ENCODE data around the gene CIZ1.
"Not testable (repeated sequence)": the region's sequence is repeated elsewhere in the genome, so short reads cannot be mapped to it uniquely, and the experiment has no call there.

Gene CIZ1

DNA sequence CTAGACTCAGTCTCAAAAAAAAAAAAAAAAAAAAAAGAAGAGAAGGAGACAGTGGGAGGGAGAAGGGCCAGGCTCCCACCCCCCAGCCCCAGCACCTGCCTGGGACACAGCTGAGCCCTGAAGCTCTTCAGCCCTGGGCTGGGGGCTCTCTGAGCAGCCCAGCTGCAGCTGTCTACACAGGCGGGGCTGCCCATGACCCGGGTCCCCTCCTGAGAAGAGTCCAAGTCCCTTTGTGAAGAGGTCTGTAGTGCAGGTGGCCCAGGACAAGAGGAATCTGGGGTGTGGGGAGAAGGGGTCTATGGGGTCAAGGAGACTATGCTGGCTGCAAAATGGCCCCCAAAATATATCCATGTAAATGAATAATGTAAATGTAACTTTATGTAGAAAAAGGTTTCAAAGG lies 48.8 kb downstream of the CIZ1 start:
- no peak for DNase-seq

DNA sequence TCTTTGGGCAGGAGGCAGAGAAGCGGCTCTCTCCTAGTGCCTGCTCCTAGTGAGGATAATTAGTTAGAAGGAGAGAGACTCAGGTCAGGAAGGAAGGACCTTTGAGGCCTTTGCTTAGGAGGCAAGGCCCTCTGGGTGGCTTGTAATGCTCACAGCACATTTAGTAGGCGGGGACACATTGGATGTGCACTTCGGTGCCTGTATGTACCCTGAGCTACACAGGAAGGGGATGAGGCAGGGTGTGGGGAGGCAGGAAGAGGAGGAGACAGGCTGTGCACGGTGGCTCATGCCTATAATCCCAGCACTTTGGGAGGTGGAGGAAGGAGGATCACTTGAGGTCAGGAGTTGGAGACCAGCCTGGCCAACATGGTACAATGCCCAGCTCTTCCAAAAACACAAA lies 49.3 kb downstream of the CIZ1 start:
- no peak for DNase-seq

DNA sequence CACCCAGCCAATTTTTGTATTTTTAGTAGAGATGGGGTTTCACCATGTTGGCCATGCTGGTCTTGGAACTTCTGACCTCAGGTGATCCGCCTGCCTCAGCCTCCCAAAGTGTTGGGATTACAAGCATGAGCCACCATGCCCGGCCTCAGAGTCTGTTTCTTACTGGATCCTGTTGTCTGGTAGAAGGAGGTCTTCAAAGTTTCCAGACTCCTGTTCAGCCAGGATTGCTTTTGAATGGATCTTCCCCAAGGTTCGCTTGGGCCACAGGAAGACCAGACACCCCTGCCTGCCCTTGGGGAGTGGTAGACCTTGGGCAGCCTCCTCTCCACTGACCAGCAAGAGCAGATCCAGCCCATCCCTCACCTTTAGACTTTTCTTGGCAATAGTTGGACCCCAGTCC lies 49.8 kb downstream of the CIZ1 start:
- no peak for DNase-seq

DNA sequence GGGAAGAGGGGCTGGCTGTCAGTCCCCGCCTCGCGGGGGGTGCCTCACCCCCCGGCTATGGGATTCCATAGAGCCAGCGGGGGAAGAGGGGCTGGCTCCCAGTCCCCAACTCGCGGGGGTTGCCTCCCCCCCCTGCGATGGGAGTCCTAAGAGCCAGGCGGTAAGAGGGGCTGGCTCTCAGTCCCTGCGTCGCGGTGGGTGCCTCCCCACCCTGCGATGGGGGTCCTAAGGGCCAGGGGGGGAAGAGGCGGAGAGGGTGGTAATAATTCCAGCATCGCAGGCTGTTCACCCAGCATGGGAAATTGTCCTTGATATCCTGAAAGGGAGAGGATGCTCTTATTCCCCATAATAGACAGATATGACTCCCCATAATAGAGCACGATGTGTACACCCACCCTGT lies 51.8 kb downstream of the CIZ1 start:
- DNase-seq: no peak

DNA sequence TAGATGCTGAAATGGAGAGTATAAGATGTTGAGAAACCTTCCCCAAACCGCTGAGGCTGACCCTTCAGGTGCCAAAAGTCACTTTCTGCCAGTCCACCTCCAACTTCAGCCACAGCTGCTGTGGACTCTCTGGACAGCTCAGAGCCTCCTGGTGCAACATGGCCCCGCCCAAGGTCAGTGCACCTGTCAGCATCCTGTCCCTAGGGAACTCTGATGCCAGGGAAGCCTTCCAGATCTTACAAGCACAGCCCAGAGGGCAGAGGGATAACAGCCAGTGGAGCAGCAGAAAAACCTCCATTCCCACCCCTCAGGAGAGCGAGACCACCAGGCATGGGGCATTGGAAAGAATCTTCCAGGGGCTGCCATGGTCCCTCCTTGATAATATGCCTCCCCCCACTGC lies 53.4 kb downstream of the CIZ1 start:
- no peak for DNase-seq

DNA sequence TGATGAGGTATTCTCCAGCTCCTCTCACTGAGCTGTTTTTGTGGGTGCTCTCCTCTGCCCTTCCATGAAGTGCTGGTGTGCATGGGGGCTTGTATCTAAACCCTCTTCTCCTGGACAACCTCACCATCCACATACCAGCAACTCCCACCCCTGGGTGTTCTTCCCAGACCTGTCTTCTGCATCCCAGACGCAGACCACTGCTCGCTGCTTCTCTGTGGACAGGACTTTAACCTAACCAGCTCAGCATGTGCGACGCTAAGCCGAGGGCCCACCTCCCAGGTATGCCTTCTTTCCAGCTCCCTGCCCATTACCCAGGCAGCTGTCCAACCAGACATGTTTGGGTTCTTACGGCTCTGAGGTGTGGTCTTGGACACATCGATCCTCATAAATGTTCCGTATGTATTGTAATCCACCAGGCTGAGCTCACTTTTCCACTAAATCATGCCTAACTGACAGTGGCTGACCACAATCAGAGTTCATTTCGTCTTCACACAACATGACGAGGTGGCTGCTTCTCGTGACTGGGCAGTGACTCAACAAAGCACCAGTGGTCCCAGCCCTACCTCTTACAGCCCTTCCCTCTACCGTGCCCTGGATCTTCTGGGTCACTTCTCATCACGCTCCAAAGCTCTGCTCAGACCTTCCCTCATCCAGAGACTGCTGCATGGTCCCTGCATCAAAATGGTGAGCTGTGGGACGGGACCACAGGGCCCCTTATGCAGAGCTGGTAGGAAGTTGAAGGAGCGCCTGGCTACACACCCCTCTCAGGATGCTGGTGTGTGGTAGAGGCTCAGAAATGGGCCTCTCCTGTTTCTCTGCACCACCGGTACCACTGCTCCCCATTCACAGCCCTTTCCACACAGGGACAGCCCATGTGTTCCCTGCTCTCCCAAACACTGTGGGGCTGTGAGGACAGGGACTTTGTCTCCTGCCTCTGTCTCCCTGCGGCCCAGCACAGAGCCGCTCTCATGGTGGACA lies 54.3 kb downstream of the CIZ1 start:
- no peak for DNase-seq

DNA sequence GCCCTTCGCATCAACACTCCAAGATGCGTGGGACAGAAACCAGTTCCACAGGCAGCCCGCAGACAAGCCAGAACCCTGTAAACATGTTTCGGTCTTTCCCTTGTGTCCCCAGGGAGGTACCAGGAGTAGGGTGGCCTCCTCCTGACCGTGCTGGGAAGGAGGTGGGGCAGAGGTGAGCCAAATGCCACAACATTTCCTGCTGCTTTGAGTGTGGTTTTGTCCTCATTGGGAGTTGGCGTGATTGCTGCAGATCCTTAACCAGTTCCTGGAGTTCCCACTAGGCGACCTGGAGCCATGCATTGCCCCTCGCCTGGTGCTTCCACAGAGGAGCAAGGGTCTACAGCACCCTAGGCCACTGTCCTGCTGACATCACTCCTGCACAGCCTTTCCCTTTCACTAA lies 55.8 kb downstream of the CIZ1 start:
- not testable (repeated sequence) for DNase-seq

DNA sequence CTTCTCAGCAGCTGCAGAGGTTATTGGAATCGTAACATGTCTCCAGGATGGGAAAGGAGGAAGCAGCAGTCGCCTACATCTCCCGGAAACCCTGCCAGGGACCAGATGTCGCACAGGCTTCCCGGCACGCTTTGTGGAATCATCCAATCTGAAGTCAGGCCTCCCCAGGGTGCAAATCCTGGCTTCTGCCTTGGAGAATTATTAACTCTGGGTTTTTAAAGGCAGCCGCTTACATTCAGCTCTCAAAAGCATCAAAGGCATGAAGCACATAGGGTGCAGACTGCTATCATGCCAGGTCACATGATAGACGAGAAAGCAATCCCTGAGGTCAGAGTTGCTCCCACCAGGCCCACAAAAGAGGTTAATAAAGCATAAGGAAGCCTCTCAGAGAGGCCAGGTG lies 59.2 kb downstream of the CIZ1 start:
- not testable (repeated sequence) for DNase-seq

DNA sequence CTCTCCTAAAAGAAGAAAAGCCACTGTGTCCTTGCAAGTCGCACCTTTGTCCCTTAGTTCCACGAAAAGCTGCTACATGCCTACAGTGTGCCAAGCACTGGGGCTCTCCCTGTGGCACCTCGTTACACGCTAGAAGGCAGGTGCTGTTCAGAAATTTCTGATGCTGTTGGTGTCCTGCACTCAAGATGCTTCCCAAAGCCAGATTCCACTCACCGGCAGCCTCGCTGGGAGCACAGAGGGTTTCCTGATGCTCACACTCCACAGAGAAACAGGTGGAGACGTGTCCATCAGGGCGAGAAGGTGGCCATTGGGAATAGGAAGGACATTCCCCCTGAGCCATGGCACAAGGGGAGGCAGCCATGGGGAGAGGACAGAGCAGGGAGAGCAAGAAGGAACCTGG lies 60.0 kb downstream of the CIZ1 start:
- DNase-seq: not testable (repeated sequence)

DNA sequence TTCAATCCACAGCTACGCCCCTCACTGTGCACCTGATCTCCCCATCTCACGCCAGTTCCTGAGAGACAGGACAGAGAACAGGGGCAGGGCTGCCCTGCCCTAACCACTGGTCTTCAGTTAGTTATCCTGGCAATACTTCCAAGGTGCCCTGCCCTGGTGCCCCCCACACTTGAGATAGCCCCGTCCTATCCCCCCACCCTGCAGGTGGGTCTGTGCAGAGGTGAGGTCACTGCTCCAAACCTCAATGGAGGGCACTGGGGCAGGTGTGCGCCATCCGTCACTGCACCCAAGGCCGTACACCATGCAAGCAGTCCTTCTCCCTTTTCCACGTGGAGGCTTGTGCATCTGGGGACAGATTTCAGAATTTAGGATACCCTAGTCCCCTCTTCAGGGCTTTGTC lies 60.7 kb downstream of the CIZ1 start:
- DNase-seq: not testable (repeated sequence)

DNA sequence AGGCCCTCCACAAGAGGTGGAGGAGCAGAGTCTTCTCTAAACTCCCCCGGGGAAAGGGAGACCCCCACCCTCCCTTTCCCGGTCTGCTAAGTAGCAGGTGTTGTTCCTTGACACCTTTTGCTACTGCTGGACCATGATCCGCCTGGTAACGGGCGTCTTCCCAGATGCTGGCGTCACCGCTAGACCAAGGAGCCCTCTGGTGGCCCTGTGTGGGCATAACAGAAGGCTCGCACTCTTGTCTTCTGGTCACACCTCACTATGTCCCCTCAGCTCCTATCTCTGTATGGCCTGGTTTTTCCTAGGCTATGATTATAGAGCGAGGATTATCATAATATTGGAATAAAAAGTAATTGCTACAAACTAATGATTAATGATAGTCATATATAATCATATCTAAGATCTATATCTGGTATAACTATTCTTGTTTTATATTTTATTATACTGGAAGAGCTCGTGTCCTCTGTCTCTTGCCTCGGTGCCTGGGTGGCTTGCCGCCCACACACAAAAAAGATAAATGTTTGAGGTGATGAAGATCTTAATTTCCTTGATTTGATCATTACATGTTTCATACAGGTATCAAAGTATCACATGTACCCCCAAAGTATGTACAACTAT lies 61.3 kb downstream of the CIZ1 start:
- not testable (repeated sequence) for DNase-seq

DNA sequence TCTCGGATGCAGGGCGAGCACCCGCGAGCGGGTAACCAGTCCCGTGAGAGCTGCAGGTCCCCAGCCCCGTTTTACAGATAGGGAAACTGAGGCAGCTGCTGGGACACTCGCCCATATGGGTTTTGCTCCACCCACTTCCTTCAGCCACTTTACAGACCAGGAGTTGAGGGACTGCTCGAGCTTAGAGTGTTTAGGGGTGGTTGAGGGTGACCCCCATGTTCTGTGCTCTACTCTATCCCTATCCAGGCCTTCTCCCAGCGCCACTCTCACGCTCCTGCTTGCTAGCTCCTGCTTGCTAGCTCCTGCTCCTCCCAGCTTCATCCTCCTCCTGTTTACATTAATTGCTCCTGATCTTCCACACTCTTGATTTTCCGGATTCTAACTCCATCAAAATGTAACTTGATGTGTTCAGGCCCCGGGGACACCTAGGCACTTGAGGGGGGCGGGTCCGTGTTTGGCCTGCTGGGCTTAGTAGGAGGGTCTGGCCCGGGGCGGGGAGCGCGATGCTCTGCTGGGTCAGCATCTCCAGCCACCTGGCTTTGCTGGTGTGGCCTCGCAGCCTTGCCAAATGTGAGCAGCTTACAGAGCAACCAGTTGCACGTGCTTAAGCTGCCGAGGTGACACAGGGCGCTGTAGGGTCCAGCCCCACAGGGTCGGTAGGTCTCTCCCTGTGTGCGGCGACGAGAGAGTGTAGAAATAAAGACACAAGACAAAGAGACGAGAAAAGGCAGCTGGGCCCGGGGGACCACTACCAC lies 62.4 kb downstream of the CIZ1 start:
- DNase-seq: no peak

DNA sequence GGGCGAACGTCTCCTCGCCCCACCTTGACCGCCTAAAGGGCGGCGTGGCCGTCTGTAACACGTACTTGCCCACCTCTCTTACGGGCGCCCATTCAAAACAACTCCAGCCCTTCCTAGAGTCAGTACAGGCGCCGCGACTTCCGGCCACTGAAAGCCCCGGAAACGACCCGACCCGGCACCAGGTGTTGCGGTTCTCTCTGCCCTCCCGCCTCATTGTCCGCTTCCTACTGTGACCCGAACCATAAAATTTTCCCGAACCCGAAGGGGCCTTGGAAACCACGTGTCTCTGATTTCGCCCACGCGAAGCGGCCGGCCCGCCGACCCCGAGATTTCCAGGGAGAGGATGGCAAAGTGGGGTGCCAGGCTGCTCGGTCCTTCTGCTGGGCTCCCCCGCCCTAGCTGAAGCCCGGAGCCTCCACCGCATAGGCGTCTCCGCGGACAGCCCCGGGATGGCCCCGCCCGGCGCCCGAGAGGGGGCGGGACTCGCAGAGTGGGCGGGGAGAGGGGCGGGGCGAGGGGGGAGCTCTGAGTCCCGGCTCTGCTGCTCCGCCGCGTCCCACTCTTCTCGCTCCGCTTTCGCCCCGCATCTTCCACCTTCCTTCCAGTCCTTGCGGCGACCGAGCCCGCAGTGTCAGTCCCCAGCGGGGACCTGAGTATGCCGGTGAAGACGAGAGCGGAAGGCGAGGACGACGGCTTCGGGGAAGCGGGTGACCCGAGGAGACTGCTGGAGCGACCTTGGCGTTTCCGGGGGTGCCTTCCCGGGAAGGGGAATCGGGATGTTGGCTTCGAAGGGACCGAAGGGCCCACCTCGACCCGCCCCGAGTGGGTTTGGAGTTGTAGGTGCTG lies 63.2 kb downstream of the CIZ1 start:
- peak; percentile 68 for DNase-seq

DNA sequence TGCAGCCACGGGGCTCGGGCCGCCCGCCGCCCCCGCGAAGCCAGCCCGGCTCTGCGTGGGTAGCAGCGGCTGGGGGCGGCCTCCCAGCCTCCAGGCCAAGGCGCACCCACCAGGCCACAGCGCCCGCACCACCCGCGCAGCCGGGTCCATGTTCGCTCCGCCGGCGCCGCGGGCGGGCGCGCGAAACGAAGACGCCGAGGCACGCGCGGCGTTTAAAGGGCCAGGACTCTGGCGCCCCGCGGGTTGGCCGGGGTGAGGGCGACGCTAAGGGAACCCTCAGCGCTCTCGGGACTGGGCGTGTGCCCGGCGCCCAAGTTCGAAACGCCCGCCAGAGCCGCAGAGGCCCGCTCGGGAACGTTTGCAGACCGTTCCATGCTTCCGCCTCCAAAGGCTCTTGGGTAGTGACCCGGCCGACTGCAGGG lies 63.8 kb downstream of the CIZ1 start, which contains the start of gene PTGES2:
TSS of gene PTGES2 (minus strand) at position 162 of the 422 bp plus-strand sequence. CDS start at position 150, 12 bp downstream.
- peak; percentile 41 for DNase-seq

DNA sequence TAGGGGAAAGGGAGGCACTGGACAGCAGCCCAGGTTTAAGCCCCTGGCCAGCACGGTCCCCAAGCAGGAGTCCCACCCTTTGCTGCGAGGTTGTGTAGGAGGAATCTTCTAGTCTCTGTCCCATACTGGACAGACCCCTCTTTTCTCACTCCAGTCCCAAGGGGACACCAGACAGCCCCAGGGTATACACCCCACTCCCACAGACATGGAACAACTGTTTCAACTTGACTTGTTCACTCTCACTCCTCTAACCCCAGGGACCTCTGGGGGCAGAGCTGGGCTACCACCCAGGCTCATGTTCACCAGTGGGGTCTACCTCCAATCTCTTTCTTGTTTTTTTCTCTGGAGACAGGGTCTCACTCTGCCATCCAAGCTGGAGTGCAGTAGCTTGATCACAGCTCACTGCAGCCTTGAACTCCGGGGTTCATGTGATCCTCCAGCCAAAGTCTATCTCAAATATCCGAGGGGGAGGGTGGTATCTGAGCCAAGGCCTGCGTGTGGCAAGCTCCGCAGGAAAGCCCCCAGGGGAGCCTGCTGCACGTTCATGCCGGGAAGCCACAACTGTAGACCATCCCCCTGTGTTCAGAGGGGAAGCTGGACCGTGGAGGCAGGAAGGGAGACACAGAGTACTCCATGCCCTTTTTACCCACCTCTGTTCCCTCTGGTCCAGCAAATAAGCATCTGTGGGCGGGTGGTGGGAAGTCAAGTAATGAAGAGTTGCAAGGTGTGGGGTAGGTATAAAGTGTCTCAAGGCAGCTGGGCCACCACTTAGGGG lies 65.6 kb downstream of the CIZ1 start:
- DNase-seq: no peak

DNA sequence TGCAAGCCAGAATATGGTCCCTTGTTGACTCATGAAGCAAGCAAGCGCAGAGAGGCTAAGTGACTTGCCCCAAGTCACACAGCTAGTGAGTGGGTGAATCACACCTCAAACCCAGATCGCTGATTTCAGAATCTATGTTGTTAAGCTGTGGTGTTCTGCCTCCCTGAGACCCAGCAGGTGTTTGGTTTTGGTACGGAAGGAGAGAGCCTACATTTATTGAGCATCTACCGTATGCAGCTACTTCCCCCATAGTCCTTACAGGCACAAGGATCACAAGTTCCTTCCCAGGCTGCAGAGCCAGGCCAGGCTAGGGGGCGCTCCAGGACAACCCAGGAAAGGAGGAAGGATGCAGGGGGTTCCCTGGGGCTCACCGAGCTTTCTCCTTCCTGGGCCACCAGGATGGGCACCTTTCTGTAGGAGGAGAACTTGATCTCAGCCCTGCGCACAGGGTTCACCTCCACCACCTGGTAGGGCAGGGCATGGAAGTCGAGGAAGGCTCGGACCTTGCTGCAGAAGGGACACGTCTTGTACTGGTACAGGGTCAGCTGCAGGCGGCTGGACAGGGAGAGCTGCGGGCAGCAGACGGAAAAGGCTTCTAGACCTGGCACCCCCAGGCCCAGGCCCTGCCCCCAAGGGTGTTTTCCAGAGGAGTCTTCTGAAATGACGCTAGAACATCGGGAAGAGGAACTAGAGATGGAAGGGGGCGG lies 66.3 kb downstream of the CIZ1 start:
- no peak for DNase-seq

DNA sequence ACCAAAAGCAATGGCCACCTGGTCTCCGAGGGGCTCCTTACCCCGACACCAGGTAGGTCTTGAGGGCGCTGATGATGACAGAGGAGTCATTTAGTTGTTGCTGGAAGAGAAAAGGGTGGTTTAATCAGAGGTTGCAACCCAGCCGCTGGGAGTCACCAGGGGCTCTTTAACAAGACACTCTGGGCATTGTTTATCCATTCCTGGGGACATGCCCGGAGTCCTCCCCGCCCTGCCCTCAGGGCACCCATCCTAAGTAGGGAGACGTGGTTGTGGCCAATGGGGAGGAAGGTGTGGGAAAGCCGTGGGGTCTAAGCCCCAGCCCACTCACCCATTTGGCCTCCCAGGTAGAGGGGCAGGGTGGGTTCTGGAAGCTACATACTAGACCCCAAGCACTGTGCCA lies 66.9 kb downstream of the CIZ1 start:
- DNase-seq: no peak

DNA sequence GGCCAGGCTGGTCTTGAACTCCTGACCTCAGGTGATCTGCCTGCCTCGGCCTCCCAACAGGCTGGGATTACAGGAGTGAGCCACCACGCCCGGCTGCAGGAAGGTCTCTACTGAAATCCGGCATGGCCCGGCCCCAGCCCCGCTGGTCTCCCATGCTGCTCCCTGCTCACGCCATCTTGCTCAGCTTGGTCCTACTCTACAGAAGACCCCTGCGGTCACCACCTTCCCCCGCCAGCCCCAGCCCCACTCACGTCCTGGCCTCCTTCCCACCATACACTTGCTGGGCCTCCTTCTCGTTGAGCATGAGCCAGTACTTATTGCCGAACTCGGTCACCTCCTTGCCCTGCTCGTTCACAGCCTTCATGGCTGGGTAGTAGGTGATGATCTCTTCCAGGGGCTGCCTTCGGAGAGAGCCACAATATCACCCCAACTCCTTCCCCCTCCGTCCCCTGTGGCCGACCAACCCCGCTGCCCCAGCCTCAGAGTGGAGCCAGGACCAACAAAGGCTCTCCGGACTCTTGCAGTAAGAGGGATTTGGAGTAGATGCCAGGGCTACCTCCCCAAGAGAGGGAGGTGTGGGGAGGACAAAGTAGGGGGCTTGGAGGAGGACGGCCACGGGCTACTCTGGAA lies 67.8 kb downstream of the CIZ1 start:
- no peak for DNase-seq

DNA sequence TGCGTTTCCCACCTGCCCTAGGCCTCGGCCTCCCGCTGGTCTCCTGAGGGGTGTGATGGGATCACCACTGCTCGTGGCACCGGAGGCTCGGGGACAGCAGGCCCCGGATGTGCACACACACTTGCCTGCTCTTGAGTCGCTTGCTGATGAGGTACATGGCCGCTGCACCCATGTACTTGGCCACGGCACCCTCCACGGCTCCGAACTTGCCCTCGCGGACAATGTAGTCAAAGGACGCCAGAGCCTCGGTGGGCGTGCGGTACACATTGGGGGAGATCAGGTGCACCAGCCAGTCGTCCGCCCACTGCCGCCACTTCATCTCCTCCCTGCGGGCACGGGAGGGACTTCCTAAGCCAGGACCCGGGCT lies 68.6 kb downstream of the CIZ1 start:
- DNase-seq: no peak
